ENCODE results near the gene ACBD7.

- TF ChIP-seq SIN3A (IDR thresholded peaks at IDR 0.05; ENCODE audit: borderline replicate concordance, insufficient read depth, low read length) (no peak), POLR2AphosphoS5 (IDR thresholded peaks at IDR 0.05; ENCODE audit: low read depth, low read length) (no peak), FOXP2 (optimal IDR thresholded peaks at IDR 0.05; ENCODE audit: borderline replicate concordance, extremely low read depth, extremely low read length, insufficient read depth) (no peak)
- TF ChIP-seq, protein P1, sequence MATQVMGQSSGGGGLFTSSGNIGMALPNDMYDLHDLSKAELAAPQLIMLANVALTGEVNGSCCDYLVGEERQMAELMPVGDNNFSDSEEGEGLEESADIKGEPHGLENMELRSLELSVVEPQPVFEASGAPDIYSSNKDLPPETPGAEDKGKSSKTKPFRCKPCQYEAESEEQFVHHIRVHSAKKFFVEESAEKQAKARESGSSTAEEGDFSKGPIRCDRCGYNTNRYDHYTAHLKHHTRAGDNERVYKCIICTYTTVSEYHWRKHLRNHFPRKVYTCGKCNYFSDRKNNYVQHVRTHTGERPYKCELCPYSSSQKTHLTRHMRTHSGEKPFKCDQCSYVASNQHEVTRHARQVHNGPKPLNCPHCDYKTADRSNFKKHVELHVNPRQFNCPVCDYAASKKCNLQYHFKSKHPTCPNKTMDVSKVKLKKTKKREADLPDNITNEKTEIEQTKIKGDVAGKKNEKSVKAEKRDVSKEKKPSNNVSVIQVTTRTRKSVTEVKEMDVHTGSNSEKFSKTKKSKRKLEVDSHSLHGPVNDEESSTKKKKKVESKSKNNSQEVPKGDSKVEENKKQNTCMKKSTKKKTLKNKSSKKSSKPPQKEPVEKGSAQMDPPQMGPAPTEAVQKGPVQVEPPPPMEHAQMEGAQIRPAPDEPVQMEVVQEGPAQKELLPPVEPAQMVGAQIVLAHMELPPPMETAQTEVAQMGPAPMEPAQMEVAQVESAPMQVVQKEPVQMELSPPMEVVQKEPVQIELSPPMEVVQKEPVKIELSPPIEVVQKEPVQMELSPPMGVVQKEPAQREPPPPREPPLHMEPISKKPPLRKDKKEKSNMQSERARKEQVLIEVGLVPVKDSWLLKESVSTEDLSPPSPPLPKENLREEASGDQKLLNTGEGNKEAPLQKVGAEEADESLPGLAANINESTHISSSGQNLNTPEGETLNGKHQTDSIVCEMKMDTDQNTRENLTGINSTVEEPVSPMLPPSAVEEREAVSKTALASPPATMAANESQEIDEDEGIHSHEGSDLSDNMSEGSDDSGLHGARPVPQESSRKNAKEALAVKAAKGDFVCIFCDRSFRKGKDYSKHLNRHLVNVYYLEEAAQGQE (IDR thresholded peaks at IDR 0.05; ENCODE audit: insufficient read depth in 1 of 2, low read depth in 2 of 2, low read length in 2 of 2) = no peak
Observed at GRCh38 chr10:15043674-15044073, 44.9 kb downstream of the ACBD7 start, which contains the start of gene OLAH.

All from PFSK-1 (cell line).